ENCODE data around the gene SH3RF3.

- peak; percentile 80 for TF ChIP-seq CTCF (IDR thresholded peaks at IDR 0.05; ENCODE audit: low read depth, low read length)
- no peak for TF ChIP-seq POLR2A (IDR thresholded peaks at IDR 0.05; ENCODE audit: extremely low read depth, insufficient read length)
Observed at GRCh38 chr2:109128048-109128615, 873 bp upstream of the SH3RF3 start.

Measured in NB4 (cell line).